Fibroblast of lung (primary cell): ENCODE measurements around the gene GRIA1.

Experiments
- EZH2 ChIP-seq: IDR thresholded peaks from 2 replicates; pipeline ENCODE4 v1.5.1; 2012; ENCODE audit warnings: low read length, control low read depth, mild to moderate bottlenecking; ENCODE audit errors: missing control alignments
- TF ChIP-seq, protein P1 (sequence below), 2 donors: IDR thresholded peaks in 1 of 2; conservative IDR thresholded peaks in 1 of 2; 1 replicate in 1 of 2; 2 replicates in 1 of 2; pipeline ENCODE4 v1.5.1; 2011 to 2012; ENCODE audit warnings: low read length in 2 of 2, control low read depth in 1 of 2, inconsistent platforms in 1 of 2, low read depth in 1 of 2, mild to moderate bottlenecking in 1 of 2

DNA sequence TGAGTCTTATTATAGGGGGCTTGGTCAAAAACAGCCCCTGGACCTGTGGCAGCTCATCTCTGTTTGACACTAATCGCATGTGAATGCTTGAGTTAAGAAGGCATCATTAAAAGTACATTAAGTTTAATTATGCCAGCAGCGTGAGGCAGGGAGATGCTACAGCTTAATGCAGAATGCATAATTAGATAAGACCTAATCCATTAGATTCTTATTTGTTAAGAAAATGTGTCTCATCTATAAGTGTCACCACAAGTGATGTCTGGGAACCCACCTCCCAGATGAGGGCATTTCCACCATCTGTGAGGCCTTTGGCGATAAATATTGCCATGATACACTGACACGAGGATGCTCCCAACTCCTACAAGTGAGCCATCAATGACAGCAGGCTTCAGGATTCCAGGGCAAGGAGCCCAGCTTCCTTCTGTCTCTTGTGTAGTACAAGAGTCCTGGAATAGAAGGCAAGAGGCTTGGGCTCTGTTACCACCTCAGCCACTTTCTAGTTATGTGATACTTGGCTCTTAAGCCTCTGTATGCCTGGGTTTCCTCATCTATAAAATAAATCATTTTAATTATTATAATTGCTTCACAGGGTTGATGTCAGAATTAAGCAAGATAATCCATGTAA lies 345.5 kb downstream of the GRIA1 start:
- TF ChIP-seq, protein P1, sequence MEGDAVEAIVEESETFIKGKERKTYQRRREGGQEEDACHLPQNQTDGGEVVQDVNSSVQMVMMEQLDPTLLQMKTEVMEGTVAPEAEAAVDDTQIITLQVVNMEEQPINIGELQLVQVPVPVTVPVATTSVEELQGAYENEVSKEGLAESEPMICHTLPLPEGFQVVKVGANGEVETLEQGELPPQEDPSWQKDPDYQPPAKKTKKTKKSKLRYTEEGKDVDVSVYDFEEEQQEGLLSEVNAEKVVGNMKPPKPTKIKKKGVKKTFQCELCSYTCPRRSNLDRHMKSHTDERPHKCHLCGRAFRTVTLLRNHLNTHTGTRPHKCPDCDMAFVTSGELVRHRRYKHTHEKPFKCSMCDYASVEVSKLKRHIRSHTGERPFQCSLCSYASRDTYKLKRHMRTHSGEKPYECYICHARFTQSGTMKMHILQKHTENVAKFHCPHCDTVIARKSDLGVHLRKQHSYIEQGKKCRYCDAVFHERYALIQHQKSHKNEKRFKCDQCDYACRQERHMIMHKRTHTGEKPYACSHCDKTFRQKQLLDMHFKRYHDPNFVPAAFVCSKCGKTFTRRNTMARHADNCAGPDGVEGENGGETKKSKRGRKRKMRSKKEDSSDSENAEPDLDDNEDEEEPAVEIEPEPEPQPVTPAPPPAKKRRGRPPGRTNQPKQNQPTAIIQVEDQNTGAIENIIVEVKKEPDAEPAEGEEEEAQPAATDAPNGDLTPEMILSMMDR (conservative IDR thresholded peaks at IDR 0.05 in 1 of 2, IDR thresholded peaks at IDR 0.05 in 1 of 2; ENCODE audit: low read depth in 1 of 2, low read length in 2 of 2) = no peak
- TF ChIP-seq EZH2 = no peak
